Liver (tissue), 9 donors: ENCODE results near the gene FBXO2. TPM values are rescaled to one million over a fixed set of nuclear protein-coding genes. Genes with fewer than 3 reads are reported as not detected.

Source experiments
- DNase-seq: peaks from one replicate; pipeline ENCODE4 v3.0.0-alpha.2; 2017; ENCODE audit warnings: low spot score
- H3K27ac ChIP-seq, 2 donors: one replicate each; pipeline ENCODE4 v1.7.0; 2013; ENCODE audit warnings: inconsistent platforms in 2 of 2, low read length in 2 of 2, control low read depth in 1 of 2, low read depth in 1 of 2, mild to moderate bottlenecking in 1 of 2
- H3K27me3 ChIP-seq, 4 donors: one replicate each; pipeline versions ENCODE4 v1.6.1 to v1.7.0; 2013; ENCODE audit warnings: low read length in 3 of 4, inconsistent platforms in 1 of 4, mild to moderate bottlenecking in 1 of 4, moderate library complexity in 1 of 4; ENCODE audit not compliant: control insufficient read depth in 4 of 4, insufficient read depth in 4 of 4
- H3K36me3 ChIP-seq, 4 donors: one replicate each; pipeline versions ENCODE4 v1.6.1 to v1.7.0; 2013; ENCODE audit warnings: low read length in 3 of 4, mild to moderate bottlenecking in 3 of 4, low read depth in 1 of 4, moderate library complexity in 1 of 4; ENCODE audit not compliant: control insufficient read depth in 4 of 4, insufficient read depth in 3 of 4
- H3K4me1 ChIP-seq, 4 donors: one replicate each; pipeline versions ENCODE4 v1.6.1 to v1.7.0; 2013; ENCODE audit warnings: low read length in 3 of 4, mild to moderate bottlenecking in 3 of 4, moderate library complexity in 1 of 4; ENCODE audit not compliant: control insufficient read depth in 4 of 4, insufficient read depth in 4 of 4
- H3K4me3 ChIP-seq, 3 donors: one replicate each; pipeline versions ENCODE4 v1.6.1 to v1.7.0; 2013; ENCODE audit warnings: low read length in 3 of 3, control low read depth in 1 of 3, low read depth in 1 of 3, mild to moderate bottlenecking in 1 of 3
- H3K9ac ChIP-seq, 2 donors: one replicate each; pipeline ENCODE4 v1.7.0; 2013; ENCODE audit warnings: low read length in 2 of 2, mild to moderate bottlenecking in 2 of 2, moderate library complexity in 2 of 2, control low read depth in 1 of 2, low read depth in 1 of 2
- H3K9me3 ChIP-seq, 4 donors: one replicate each; pipeline versions ENCODE4 v1.6.1 to v1.7.0; 2013; ENCODE audit warnings: low read length in 3 of 4; ENCODE audit not compliant: control insufficient read depth in 4 of 4
- EGR1 ChIP-seq, 2 donors: IDR thresholded peaks; 2 replicates each; pipeline ENCODE4 v1.6.1; 2016 to 2018; ENCODE audit warnings: antibody characterized with exemption in 2 of 2, low read depth in 2 of 2
- FOXA1 ChIP-seq: IDR thresholded peaks from 2 replicates; pipeline ENCODE4 v1.6.1; 2016; ENCODE audit warnings: antibody characterized with exemption
- FOXA2 ChIP-seq: IDR thresholded peaks from 2 replicates; pipeline ENCODE4 v1.6.1; 2016; ENCODE audit warnings: antibody characterized with exemption
- GABPA ChIP-seq, 2 donors: IDR thresholded peaks in 1 of 2; conservative IDR thresholded peaks in 1 of 2; 2 replicates each; pipeline ENCODE4 v1.6.1; 2016; ENCODE audit warnings: antibody characterized with exemption in 2 of 2, mild to moderate bottlenecking in 1 of 2, moderate library complexity in 1 of 2
- HNF4A ChIP-seq, 2 donors: conservative IDR thresholded peaks; 2 replicates each; pipeline ENCODE4 v1.6.1; 2016; ENCODE audit warnings: antibody characterized with exemption in 2 of 2, mild to moderate bottlenecking in 2 of 2
- HNF4G ChIP-seq: IDR thresholded peaks from 2 replicates; pipeline ENCODE4 v1.6.1; 2016; ENCODE audit warnings: antibody characterized with exemption
- JUND ChIP-seq, 2 donors: IDR thresholded peaks; 2 replicates each; pipeline ENCODE4 v1.6.1; 2016; ENCODE audit warnings: antibody characterized with exemption in 2 of 2
- NR2F2 ChIP-seq: IDR thresholded peaks from 2 replicates; pipeline ENCODE4 v1.6.1; 2016; ENCODE audit warnings: antibody characterized with exemption
- RAD21 ChIP-seq, 2 donors: IDR thresholded peaks; 2 replicates each; pipeline ENCODE4 v1.6.1; 2016; ENCODE audit warnings: antibody characterized with exemption in 2 of 2, mild to moderate bottlenecking in 2 of 2
- RXRA ChIP-seq, 2 donors: IDR thresholded peaks; 2 replicates each; pipeline ENCODE4 v1.6.1; 2017 to 2018; ENCODE audit warnings: antibody characterized with exemption in 2 of 2, mild to moderate bottlenecking in 1 of 2
- SP1 ChIP-seq: IDR thresholded peaks from 2 replicates; pipeline ENCODE4 v1.6.1; 2018; ENCODE audit warnings: antibody characterized with exemption, mild to moderate bottlenecking
- TAF1 ChIP-seq: conservative IDR thresholded peaks from 2 replicates; pipeline ENCODE4 v1.6.1; 2016; ENCODE audit warnings: antibody characterized with exemption, mild to moderate bottlenecking
- YY1 ChIP-seq: IDR thresholded peaks from 2 replicates; pipeline ENCODE4 v1.6.1; 2016; ENCODE audit warnings: antibody characterized with exemption, mild to moderate bottlenecking
- WGBS: extraction: QIAGEN DNeasy Blood & Tissue Kit; methylation state at CpG from one replicate; pipeline ENCODE4 v1.1.7; 2013; 5-methylcytosine and 5-hydroxymethylcytosine counted together
- polyA plus RNA-seq, 2 donors: library from polyadenylated mRNA; stranded (reverse) in 1 of 2; unstranded in 1 of 2; fragments of 200-250 nt in 1 of 2; fragments of >200 nt in 1 of 2; fragmentation: Nextera tagmentation in 1 of 2; extraction: Ambion mirVana in 1 of 2; gene quantifications; one replicate each; pipeline versions ENCODE4 v1.2.1 to v1.2.3, GENCODE V29; 2013 to 2015
- total RNA-seq, 2 donors: library from RNA; depleted of rRNA; stranded (reverse); fragments of >200 nt; gene quantifications; one replicate each; pipeline ENCODE4 v1.2.3, GENCODE V29; 2014
- TF ChIP-seq, protein P1 (sequence below): IDR thresholded peaks from 2 replicates; pipeline ENCODE4 v1.6.1; 2016; ENCODE audit warnings: antibody characterized with exemption
- TF ChIP-seq, protein P2 (sequence below): IDR thresholded peaks from 2 replicates; pipeline ENCODE4 v1.6.1; 2016; ENCODE audit warnings: antibody characterized with exemption
- TF ChIP-seq, protein P3 (sequence below): fragments of 150-350 bp; IDR thresholded peaks from 2 replicates; pipeline ENCODE4 v1.5.1; 2017; ENCODE audit warnings: improper control_type of control experiment, low read depth, low read length; ENCODE audit not compliant: missing input control
- TF ChIP-seq, protein P4 (sequence below): IDR thresholded peaks from 2 replicates; pipeline ENCODE4 v1.6.1; 2016; ENCODE audit warnings: antibody characterized with exemption
- TF ChIP-seq, protein P5 (sequence below): IDR thresholded peaks from 2 replicates; pipeline ENCODE4 v1.6.1; 2016; ENCODE audit warnings: antibody characterized with exemption, mild to moderate bottlenecking
- donor health status: healthy.
- donor health status: healthy.
- donor health status: healthy.
- donor health status: healthy.
- donor health status: healthy.

FBXO2 gene
- total and polyA plus RNA-seq, 4 donors, result 1.7 to 20.9 (median 4.0) TPM

DNA sequence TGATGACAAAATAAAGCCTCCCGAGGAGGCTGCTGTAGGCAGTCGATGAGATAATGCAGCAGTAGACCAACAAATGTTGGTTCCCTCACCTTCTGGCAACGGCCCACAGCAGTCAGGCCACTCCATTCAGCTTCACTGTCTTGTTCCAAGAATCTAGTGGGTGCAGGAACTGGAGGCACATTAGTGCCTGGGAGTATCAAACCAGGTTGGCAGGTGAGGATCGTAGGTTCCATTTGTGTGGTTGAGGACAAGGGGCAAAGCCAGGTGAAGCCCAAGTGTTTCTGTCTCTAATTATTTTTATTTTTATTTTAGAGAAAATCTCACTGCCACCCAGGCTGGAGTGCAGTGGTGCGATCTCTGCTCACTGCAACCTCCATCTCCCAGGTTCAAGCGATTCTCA, 13.3 kb downstream of the FBXO2 start:
- H3K36me3 ChIP-seq, result no peaks in the 10 kb centered on the region
- no peaks in the 10 kb centered on the region for H3K4me1 ChIP-seq
- H3K9me3 ChIP-seq, result no peaks in the 10 kb centered on the region
- no peak overlapping the region for H3K27ac ChIP-seq
- no peak overlapping the region for H3K4me3 ChIP-seq
- no peaks in the 10 kb centered on the region for H3K27me3 ChIP-seq
- TF ChIP-seq GABPA (IDR thresholded peaks at IDR 0.05 in 1 of 2, conservative IDR thresholded peaks at IDR 0.05 in 1 of 2) (no peak), EGR1 (IDR thresholded peaks at IDR 0.05; ENCODE audit: low read depth in 2 of 2) (no peak), YY1 (no peak), NR2F2 (no peak), SP1 (no peak), JUND (IDR thresholded peaks at IDR 0.05) (no peak), TAF1 (no peak), FOXA1 (no peak), RAD21 (IDR thresholded peaks at IDR 0.05) (no peak), HNF4A (conservative IDR thresholded peaks at IDR 0.05) (no peak), HNF4G (no peak), FOXA2 (no peak), RXRA (IDR thresholded peaks at IDR 0.05) (no peak)
- TF ChIP-seq, protein P1, sequence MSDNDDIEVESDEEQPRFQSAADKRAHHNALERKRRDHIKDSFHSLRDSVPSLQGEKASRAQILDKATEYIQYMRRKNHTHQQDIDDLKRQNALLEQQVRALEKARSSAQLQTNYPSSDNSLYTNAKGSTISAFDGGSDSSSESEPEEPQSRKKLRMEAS, result no peak
- TF ChIP-seq, protein P2, sequence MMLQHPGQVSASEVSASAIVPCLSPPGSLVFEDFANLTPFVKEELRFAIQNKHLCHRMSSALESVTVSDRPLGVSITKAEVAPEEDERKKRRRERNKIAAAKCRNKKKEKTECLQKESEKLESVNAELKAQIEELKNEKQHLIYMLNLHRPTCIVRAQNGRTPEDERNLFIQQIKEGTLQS, result no peak
- TF ChIP-seq, protein P3, sequence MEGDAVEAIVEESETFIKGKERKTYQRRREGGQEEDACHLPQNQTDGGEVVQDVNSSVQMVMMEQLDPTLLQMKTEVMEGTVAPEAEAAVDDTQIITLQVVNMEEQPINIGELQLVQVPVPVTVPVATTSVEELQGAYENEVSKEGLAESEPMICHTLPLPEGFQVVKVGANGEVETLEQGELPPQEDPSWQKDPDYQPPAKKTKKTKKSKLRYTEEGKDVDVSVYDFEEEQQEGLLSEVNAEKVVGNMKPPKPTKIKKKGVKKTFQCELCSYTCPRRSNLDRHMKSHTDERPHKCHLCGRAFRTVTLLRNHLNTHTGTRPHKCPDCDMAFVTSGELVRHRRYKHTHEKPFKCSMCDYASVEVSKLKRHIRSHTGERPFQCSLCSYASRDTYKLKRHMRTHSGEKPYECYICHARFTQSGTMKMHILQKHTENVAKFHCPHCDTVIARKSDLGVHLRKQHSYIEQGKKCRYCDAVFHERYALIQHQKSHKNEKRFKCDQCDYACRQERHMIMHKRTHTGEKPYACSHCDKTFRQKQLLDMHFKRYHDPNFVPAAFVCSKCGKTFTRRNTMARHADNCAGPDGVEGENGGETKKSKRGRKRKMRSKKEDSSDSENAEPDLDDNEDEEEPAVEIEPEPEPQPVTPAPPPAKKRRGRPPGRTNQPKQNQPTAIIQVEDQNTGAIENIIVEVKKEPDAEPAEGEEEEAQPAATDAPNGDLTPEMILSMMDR, result no peak
- TF ChIP-seq, protein P4, sequence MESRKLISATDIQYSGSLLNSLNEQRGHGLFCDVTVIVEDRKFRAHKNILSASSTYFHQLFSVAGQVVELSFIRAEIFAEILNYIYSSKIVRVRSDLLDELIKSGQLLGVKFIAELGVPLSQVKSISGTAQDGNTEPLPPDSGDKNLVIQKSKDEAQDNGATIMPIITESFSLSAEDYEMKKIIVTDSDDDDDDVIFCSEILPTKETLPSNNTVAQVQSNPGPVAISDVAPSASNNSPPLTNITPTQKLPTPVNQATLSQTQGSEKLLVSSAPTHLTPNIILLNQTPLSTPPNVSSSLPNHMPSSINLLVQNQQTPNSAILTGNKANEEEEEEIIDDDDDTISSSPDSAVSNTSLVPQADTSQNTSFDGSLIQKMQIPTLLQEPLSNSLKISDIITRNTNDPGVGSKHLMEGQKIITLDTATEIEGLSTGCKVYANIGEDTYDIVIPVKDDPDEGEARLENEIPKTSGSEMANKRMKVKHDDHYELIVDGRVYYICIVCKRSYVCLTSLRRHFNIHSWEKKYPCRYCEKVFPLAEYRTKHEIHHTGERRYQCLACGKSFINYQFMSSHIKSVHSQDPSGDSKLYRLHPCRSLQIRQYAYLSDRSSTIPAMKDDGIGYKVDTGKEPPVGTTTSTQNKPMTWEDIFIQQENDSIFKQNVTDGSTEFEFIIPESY, result no peak
- TF ChIP-seq, protein P5, sequence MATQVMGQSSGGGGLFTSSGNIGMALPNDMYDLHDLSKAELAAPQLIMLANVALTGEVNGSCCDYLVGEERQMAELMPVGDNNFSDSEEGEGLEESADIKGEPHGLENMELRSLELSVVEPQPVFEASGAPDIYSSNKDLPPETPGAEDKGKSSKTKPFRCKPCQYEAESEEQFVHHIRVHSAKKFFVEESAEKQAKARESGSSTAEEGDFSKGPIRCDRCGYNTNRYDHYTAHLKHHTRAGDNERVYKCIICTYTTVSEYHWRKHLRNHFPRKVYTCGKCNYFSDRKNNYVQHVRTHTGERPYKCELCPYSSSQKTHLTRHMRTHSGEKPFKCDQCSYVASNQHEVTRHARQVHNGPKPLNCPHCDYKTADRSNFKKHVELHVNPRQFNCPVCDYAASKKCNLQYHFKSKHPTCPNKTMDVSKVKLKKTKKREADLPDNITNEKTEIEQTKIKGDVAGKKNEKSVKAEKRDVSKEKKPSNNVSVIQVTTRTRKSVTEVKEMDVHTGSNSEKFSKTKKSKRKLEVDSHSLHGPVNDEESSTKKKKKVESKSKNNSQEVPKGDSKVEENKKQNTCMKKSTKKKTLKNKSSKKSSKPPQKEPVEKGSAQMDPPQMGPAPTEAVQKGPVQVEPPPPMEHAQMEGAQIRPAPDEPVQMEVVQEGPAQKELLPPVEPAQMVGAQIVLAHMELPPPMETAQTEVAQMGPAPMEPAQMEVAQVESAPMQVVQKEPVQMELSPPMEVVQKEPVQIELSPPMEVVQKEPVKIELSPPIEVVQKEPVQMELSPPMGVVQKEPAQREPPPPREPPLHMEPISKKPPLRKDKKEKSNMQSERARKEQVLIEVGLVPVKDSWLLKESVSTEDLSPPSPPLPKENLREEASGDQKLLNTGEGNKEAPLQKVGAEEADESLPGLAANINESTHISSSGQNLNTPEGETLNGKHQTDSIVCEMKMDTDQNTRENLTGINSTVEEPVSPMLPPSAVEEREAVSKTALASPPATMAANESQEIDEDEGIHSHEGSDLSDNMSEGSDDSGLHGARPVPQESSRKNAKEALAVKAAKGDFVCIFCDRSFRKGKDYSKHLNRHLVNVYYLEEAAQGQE, result no peak
- H3K9ac ChIP-seq, result no peak overlapping the region
- WGBS, result 81% methylated on average over 6 of the region's 6 CpGs
- DNase-seq, result no peak
